GM11168 (cell line): ENCODE measurements around the gene SLC39A9.
"Not testable (repeated sequence)": the region's sequence is repeated elsewhere in the genome, so short reads cannot be mapped to it uniquely, and the experiment has no call there.

Experiments
- in situ Hi-C: fragments of 300-500 bp; cut with MboI; formaldehyde crosslinking; loops from one replicate; pipeline ENCODE4 v1.12.0; 2022; ENCODE audit warnings: low sequenced_read_pairs; ENCODE audit not compliant: unreplicated experiment

The SLC39A9 gene

GRCh38 chr14:69471916-69472315, 73.4 kb downstream of the SLC39A9 start:
- in situ Hi-C loops, result no loop called here

- in situ Hi-C loops, result no loop called here
Observed at GRCh38 chr14:69473260-69473659, 74.8 kb downstream of the SLC39A9 start.

- in situ Hi-C loops, result no loop called here
Observed at GRCh38 chr14:69473946-69474345, 75.5 kb downstream of the SLC39A9 start.

GRCh38 chr14:69475194-69475818, 76.8 kb downstream of the SLC39A9 start:
- in situ Hi-C loops, result no loop called here

GRCh38 chr14:69476824-69477450, 78.4 kb downstream of the SLC39A9 start:
- in situ Hi-C loops, result not testable (repeated sequence)

GRCh38 chr14:69478055-69478454, 79.6 kb downstream of the SLC39A9 start:
- in situ Hi-C loops, result not testable (repeated sequence)

- in situ Hi-C loops, result no loop called here
Observed at GRCh38 chr14:69479696-69480095, 81.2 kb downstream of the SLC39A9 start.

GRCh38 chr14:69480136-69480535, 81.6 kb downstream of the SLC39A9 start:
- in situ Hi-C loops, result no loop called here

GRCh38 chr14:69481815-69482568, 83.5 kb downstream of the SLC39A9 start:
- in situ Hi-C loops, result no loop called here

GRCh38 chr14:69483765-69484443, 85.4 kb downstream of the SLC39A9 start:
- in situ Hi-C loops, result no loop called here

- in situ Hi-C loops, result no loop called here
Observed at GRCh38 chr14:69484444-69485314, 86.2 kb downstream of the SLC39A9 start, which contains the start of gene PLEKHD1. Gene PLEKHD1, plus strand, starts transcription at chr14:69484728. Its CDS starts 238 bp downstream, at chr14:69484966.

- in situ Hi-C loops, result no loop called here
Observed at GRCh38 chr14:69485315-69485660, 86.8 kb downstream of the SLC39A9 start.

GRCh38 chr14:69485701-69486100, 87.2 kb downstream of the SLC39A9 start:
- in situ Hi-C loops, result no loop called here

GRCh38 chr14:69487226-69487625, 88.7 kb downstream of the SLC39A9 start:
- in situ Hi-C loops, result no loop called here

- in situ Hi-C loops, result no loop called here
Observed at GRCh38 chr14:69487771-69488170, 89.3 kb downstream of the SLC39A9 start.

GRCh38 chr14:69489495-69489894, 91.0 kb downstream of the SLC39A9 start:
- in situ Hi-C loops, result no loop called here

GRCh38 chr14:69490219-69490918, 91.9 kb downstream of the SLC39A9 start:
- in situ Hi-C loops, result no loop called here

- in situ Hi-C loops, result no loop called here
Observed at GRCh38 chr14:69491193-69491592, 92.7 kb downstream of the SLC39A9 start.

GRCh38 chr14:69493038-69493437, 94.5 kb downstream of the SLC39A9 start:
- in situ Hi-C loops, result no loop called here
